PC-3 (cell line): Measurements from ENCODE around the gene HES3. TPM values are rescaled to one million over a fixed set of nuclear protein-coding genes. Genes with fewer than 3 reads are reported as not detected.

Source experiments
- ATAC-seq: fragments of 200-7000 bp; cut with Tn5 transposase; 2 replicates; pipeline ENCODE4 v1.9.1; 2020; ENCODE audit warnings: mild to moderate bottlenecking, moderate library complexity
- BruUV-seq: library from RNA; stranded (reverse); fragments of 400-500 nt; replicated peaks from 2 replicates; lab custom pipeline; 2021; lab: Mats Ljungman, UMichigan
- CTCF ChIA-PET: fragments of 300-600 bp; sonication (Branson Sonifier 250); formaldehyde crosslinking; loops from one replicate; lab custom pipeline; 2022; ENCODE audit warnings: antibody characterized with exemption; lab: Charles Lee
- POLR2A ChIA-PET: fragments of 300-600 bp; sonication (Branson Sonifier 250); formaldehyde crosslinking; loops from one replicate; lab custom pipeline; 2022; ENCODE audit warnings: antibody characterized with exemption; ENCODE audit not compliant: unreplicated experiment; lab: Charles Lee
- DNase-seq: peaks from one replicate; pipeline ENCODE4 v3.0.0-alpha.2; 2015
- H2AFZ ChIP-seq: fragments of 300-600 bp; sonication (generic); 2 replicates; pipeline ENCODE4 v1.6.0; 2016; ENCODE audit warnings: antibody characterized with exemption, low read length
- H3F3A ChIP-seq: fragments of 300-600 bp; sonication (generic); one replicate; pipeline ENCODE4 v1.6.0; 2017; ENCODE audit warnings: antibody characterized with exemption, low read length, control low read depth, mild to moderate bottlenecking; ENCODE audit not compliant: unreplicated experiment
- H3K27ac ChIP-seq: fragments of 300-600 bp; sonication (generic); 2 replicates; pipeline ENCODE4 v1.5.1; 2016; ENCODE audit warnings: mild to moderate bottlenecking, low read length
- H3K27me3 ChIP-seq: fragments of 300-600 bp; sonication (generic); 2 replicates; pipeline ENCODE4 v1.6.1; 2016; ENCODE audit warnings: low read length, mixed read lengths
- H3K36me3 ChIP-seq: fragments of 300-600 bp; sonication (generic); 2 replicates; pipeline ENCODE4 v1.6.1; 2016; ENCODE audit warnings: low read depth, mixed run types, low read length, mixed read lengths
- H3K4me1 ChIP-seq: fragments of 300-600 bp; sonication (generic); 2 replicates; pipeline ENCODE4 v1.5.1; 2016; ENCODE audit warnings: low read length; ENCODE audit not compliant: insufficient read depth
- H3K4me2 ChIP-seq: fragments of 300-600 bp; sonication (generic); 2 replicates; pipeline ENCODE4 v1.6.0; 2016; ENCODE audit warnings: low read length
- H3K4me3 ChIP-seq: fragments of 300-600 bp; sonication (generic); 2 replicates; pipeline ENCODE4 v1.5.1; 2016; ENCODE audit warnings: mild to moderate bottlenecking, low read length, mixed read lengths
- H3K79me2 ChIP-seq: fragments of 300-600 bp; sonication (generic); 2 replicates; pipeline ENCODE4 v1.6.1; 2017; ENCODE audit warnings: low read length, mixed read lengths
- H3K9ac ChIP-seq: fragments of 300-600 bp; sonication (generic); 2 replicates; pipeline ENCODE4 v1.6.0; 2016; ENCODE audit warnings: mild to moderate bottlenecking, low read length
- H3K9me2 ChIP-seq: fragments of 300-600 bp; sonication (generic); replicated peaks from 2 replicates; pipeline ENCODE4 v1.6.1; 2016; ENCODE audit warnings: mixed run types, low read length, mixed read lengths
- H3K9me3 ChIP-seq: fragments of 300-600 bp; sonication (generic); 2 replicates; pipeline ENCODE4 v1.6.1; 2016; ENCODE audit warnings: low read length, mixed read lengths
- H4K20me1 ChIP-seq: fragments of 300-600 bp; sonication (generic); 2 replicates; pipeline ENCODE4 v1.6.1; 2016; ENCODE audit warnings: low read length, mixed read lengths
- EZH2 ChIP-seq: fragments of 300-600 bp; sonication (generic); IDR thresholded peaks from one replicate; pipeline ENCODE4 v1.6.1; 2017; ENCODE audit warnings: antibody characterized with exemption, mild to moderate bottlenecking, low read length; ENCODE audit not compliant: unreplicated experiment
- EZH2phosphoT487 ChIP-seq: fragments of 300-600 bp; sonication (generic); IDR thresholded peaks from 2 replicates; pipeline ENCODE4 v1.6.1; 2018; ENCODE audit warnings: mild to moderate bottlenecking, antibody characterized with exemption, low read length, borderline replicate concordance
- intact Hi-C: fragments of 100-400 bp; cut with micrococcal nuclease; formaldehyde crosslinking; loops from 2 replicates; pipeline ENCODE4 v1.9.0; 2023
- total RNA-seq: library from RNA; depleted of rRNA; stranded (reverse); fragments of >200 nt; gene quantifications from 2 replicates; pipeline ENCODE4 v1.2.3, GENCODE V29; 2014
- TF ChIP-seq, protein P1 (sequence below): fragments of 300-600 bp; sonication (generic); conservative IDR thresholded peaks from 2 replicates; pipeline ENCODE4 v1.5.1; 2017; ENCODE audit warnings: antibody characterized with exemption, low read depth, mild to moderate bottlenecking, low read length

HES3 gene
- total RNA-seq, 1 experiment from 2014 or later, result not detected

DNA sequence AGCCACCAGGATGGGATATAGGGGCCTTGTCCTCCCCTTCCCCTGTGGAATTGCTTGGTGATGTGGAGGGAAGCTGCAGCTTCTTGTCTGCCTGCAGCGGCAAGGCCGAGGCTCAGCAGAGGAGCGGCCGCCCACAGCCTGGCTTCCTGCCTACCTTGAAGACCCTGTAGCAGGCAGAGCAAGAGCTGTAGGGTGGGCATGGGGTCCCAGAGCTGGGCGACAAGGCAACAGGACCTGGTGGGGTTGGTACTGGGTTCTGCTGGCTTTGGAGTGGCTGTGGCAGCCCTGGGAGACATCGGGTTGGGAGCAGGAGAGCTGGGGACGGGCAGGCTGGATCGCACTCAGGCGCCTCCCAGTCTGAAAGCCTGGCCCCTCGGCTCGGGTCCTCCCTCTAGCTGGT, 22.7 kb downstream of the HES3 start:
- H3K4me2 ChIP-seq, result no peak overlapping the region
- no peak for DNase-seq
- no peak overlapping the region for H2AFZ ChIP-seq
- no peak overlapping the region for H3K4me3 ChIP-seq
- no peaks in the 10 kb centered on the region for H3K79me2 ChIP-seq
- no peaks in the 10 kb centered on the region for H3K36me3 ChIP-seq
- intact Hi-C loops, result no loop called here
- no peaks in the 10 kb centered on the region for H3F3A ChIP-seq
- no peaks in the 10 kb centered on the region for H3K9me3 ChIP-seq
- BruUV-seq, result no TSS peak
- H4K20me1 ChIP-seq, result no peaks in the 10 kb centered on the region
- H3K27ac ChIP-seq, result peak overlapping the region; percentile 74
- ChIA-PET CTCF (no interaction called here), POLR2A (no interaction called here)
- ATAC-seq, result no peak
- peak overlapping the region; percentile 26; the same call in 1 of the 2 replicates for H3K9ac ChIP-seq
- no peak for TF ChIP-seq EZH2phosphoT487
- TF ChIP-seq, protein P1, sequence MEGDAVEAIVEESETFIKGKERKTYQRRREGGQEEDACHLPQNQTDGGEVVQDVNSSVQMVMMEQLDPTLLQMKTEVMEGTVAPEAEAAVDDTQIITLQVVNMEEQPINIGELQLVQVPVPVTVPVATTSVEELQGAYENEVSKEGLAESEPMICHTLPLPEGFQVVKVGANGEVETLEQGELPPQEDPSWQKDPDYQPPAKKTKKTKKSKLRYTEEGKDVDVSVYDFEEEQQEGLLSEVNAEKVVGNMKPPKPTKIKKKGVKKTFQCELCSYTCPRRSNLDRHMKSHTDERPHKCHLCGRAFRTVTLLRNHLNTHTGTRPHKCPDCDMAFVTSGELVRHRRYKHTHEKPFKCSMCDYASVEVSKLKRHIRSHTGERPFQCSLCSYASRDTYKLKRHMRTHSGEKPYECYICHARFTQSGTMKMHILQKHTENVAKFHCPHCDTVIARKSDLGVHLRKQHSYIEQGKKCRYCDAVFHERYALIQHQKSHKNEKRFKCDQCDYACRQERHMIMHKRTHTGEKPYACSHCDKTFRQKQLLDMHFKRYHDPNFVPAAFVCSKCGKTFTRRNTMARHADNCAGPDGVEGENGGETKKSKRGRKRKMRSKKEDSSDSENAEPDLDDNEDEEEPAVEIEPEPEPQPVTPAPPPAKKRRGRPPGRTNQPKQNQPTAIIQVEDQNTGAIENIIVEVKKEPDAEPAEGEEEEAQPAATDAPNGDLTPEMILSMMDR, result no peak
- TF ChIP-seq EZH2, result no peak
- peaks cover 48% of the 10 kb centered on the region for H3K4me1 ChIP-seq
- no peaks in the 10 kb centered on the region for H3K27me3 ChIP-seq
- no peaks in the 10 kb centered on the region for H3K9me2 ChIP-seq

DNA sequence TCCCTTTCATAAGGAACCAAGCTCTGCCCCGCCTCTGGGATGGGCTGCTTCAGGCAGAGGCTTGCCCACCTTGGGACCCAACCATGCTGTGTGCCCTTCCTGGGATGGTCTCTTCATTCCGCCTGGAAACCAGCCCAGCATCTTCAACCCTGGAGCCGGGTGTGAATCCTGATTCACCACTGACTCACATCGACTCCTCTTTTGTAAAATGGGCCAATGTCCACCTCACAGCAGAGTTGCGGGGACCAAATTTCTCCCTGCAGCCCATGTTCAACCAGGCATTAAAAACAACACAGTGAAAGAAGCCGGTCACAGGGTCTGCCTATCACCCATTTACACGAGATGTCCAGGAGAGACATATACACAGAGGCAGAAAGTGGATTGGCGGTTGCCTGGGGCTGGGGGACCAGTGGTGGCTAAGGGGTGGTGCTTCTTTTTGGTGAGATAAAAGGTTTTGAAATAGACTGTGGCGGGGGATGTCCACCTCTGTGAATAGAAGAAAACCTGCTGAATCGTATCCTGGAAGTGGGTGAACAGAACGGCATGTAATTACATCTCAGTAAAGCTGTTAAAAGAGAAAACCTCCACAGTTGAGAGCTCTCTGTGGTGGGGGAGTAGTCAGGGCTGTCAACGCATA, 23.8 kb downstream of the HES3 start:
- H2AFZ ChIP-seq, result no peak overlapping the region
- H3K4me3 ChIP-seq, result no peak overlapping the region
- H3K9me2 ChIP-seq, result no peaks in the 10 kb centered on the region
- POLR2A ChIA-PET, result no interaction called here
- no peaks in the 10 kb centered on the region for H3F3A ChIP-seq
- CTCF ChIA-PET, result interaction anchor here (0.6 kb wide), 1 partner anchor 22 kb away, joined by 3 read pairs; no protein-coding TSS in a partner anchor
- H4K20me1 ChIP-seq, result no peaks in the 10 kb centered on the region
- no TSS peak for BruUV-seq
- peaks cover 47% of the 10 kb centered on the region for H3K4me1 ChIP-seq
- DNase-seq (peak; percentile 91), ATAC-seq (peak; percentile 68)
- peak overlapping the region; percentile 74 for H3K27ac ChIP-seq
- no peak for TF ChIP-seq EZH2phosphoT487
- H3K27me3 ChIP-seq, result no peaks in the 10 kb centered on the region
- peak overlapping the region; percentile 26; the same call in 1 of the 2 replicates for H3K9ac ChIP-seq
- intact Hi-C loops, result no loop called here
- H3K79me2 ChIP-seq, result no peaks in the 10 kb centered on the region
- no peaks in the 10 kb centered on the region; the same call in 1 of the 2 replicates for H3K36me3 ChIP-seq
- H3K9me3 ChIP-seq, result no peaks in the 10 kb centered on the region
- peak overlapping the region; percentile 51 for H3K4me2 ChIP-seq

DNA sequence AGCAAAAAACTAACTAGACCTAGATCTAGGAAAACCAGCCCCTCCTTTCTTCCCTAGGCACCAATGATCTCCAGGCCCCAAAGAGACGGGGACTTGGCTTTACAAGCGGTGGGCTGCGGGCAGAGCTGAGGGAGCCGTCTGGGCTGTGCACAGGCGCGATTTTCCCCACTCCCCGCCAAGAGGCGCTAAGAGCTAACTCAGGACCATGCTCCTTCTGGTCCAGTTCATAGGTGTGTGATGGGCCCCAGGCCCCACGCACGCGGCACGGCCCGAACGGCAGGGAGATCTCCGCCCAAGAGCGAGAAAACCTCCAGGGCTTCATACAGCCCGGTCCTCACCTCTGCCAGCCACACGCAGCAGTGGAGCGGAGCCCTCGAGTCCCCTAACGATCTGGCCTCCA, 24.4 kb downstream of the HES3 start:
- Histone ChIP-seq H3K4me2 (peak overlapping the region; percentile 51), H2AFZ (no peak overlapping the region), H3K36me3 (no peaks in the 10 kb centered on the region; the same call in 1 of the 2 replicates), H3K9ac (peak overlapping the region; percentile 23; the same call in 1 of the 2 replicates), H3K9me3 (no peaks in the 10 kb centered on the region), H3K9me2 (no peaks in the 10 kb centered on the region), H3K4me1 (peaks cover 53% of the 10 kb centered on the region), H4K20me1 (no peaks in the 10 kb centered on the region), H3K4me3 (no peak overlapping the region), H3K27ac (peak overlapping the region; percentile 74), H3K79me2 (no peaks in the 10 kb centered on the region), H3F3A (no peaks in the 10 kb centered on the region), H3K27me3 (no peaks in the 10 kb centered on the region)
- ATAC-seq (no peak), DNase-seq (no peak)
- ChIA-PET CTCF (interaction anchor here (0.6 kb wide), 1 partner anchor 22 kb away, joined by 3 read pairs; no protein-coding TSS in a partner anchor), POLR2A (no interaction called here)
- TF ChIP-seq, protein P1, result no peak
- TF ChIP-seq EZH2 (no peak), EZH2phosphoT487 (no peak)
- TSS peak; percentile 99 for BruUV-seq
- intact Hi-C loops, result no loop called here
